ENCODE results near the gene FGD3.

Gene FGD3

GRCh38 chr9:93082841-93083411 lies 135.6 kb downstream of the FGD3 start:
- no peak for DNase-seq

GRCh38 chr9:93083592-93084470 lies 136.5 kb downstream of the FGD3 start:
- no peak for DNase-seq

- DNase-seq = no peak
Measured at GRCh38 chr9:93084471-93084881, 137.2 kb downstream of the FGD3 start.

GRCh38 chr9:93085676-93086075 lies 138.4 kb downstream of the FGD3 start:
- DNase-seq = no peak
